ENCODE results near the gene SLC6A1. TPM values are rescaled to one million over a fixed set of nuclear protein-coding genes. Genes with fewer than 3 reads are reported as not detected.

The SLC6A1 gene
- 10 to 100 TPM in 1 of 2 donors, 1 to 10 TPM in 1; 6.9 to 12.7 TPM for polyA plus RNA-seq

- no peak within 1 kb of the TSS for H3K27ac ChIP-seq (ENCODE audit: low read depth in 2 of 2, low read length in 1 of 2)
Measured at GRCh38 chr3:10992017-10992942, at the start of gene SLC6A1. TSS of gene SLC6A1 (plus strand) at chr3:10992748. CDS start at chr3:11017212, 24,464 bp downstream.

GRCh38 chr3:10944866-10945265, 47.7 kb upstream of the SLC6A1 start:
- no peaks in the 10 kb centered on the region for H3K9me3 ChIP-seq (ENCODE audit: control insufficient read depth in 2 of 2, insufficient read depth in 1 of 2, low read depth in 1 of 2, low read length in 1 of 2)
- H3K27ac ChIP-seq (ENCODE audit: low read depth in 2 of 2, low read length in 1 of 2), result no peak overlapping the region
- no peaks in the 10 kb centered on the region for H3K27me3 ChIP-seq (ENCODE audit: control insufficient read depth in 1 of 2, insufficient read depth in 2 of 2, low read length in 2 of 2)
- no peaks in the 10 kb centered on the region for H3K4me1 ChIP-seq (ENCODE audit: control insufficient read depth in 2 of 2, insufficient read depth in 2 of 2, low read length in 1 of 2)
- H3K4me3 ChIP-seq (ENCODE audit: low read depth in 1 of 2, low read length in 2 of 2), result no peak overlapping the region
- no peaks in the 10 kb centered on the region for H3K36me3 ChIP-seq (ENCODE audit: control insufficient read depth in 2 of 2, insufficient read depth in 2 of 2, low read length in 1 of 2)
- 81 to 91% methylated on average over 8 of the region's 8 CpGs for WGBS, 2 donors

More at GRCh38 chr3:10992017-10992942, at the start of gene SLC6A1:
- H3K4me1 ChIP-seq (ENCODE audit: control insufficient read depth in 2 of 2, insufficient read depth in 2 of 2, low read length in 1 of 2), result peaks cover 6% of the 10 kb centered on the region in 2 donors
- no peaks in the 10 kb centered on the region for H3K9me3 ChIP-seq (ENCODE audit: control insufficient read depth in 2 of 2, insufficient read depth in 1 of 2, low read depth in 1 of 2, low read length in 1 of 2)
- WGBS, 2 donors, result 3 to 5% methylated on average over 23 to 63 of the region's 69 CpGs
- no peaks in the 10 kb centered on the region for H3K36me3 ChIP-seq (ENCODE audit: control insufficient read depth in 2 of 2, insufficient read depth in 2 of 2, low read length in 1 of 2)
- H3K27me3 ChIP-seq (ENCODE audit: control insufficient read depth in 1 of 2, insufficient read depth in 2 of 2, low read length in 2 of 2), result no peaks in the 10 kb centered on the region
- peak within 1 kb of the TSS; percentile 48 to 56 for H3K4me3 ChIP-seq (ENCODE audit: low read depth in 1 of 2, low read length in 2 of 2)

GRCh38 chr3:10945683-10946287, 46.8 kb upstream of the SLC6A1 start:
- Histone ChIP-seq H3K27ac (ENCODE audit: low read depth in 2 of 2, low read length in 1 of 2) (no peak overlapping the region), H3K4me1 (ENCODE audit: control insufficient read depth in 2 of 2, insufficient read depth in 2 of 2, low read length in 1 of 2) (no peaks in the 10 kb centered on the region), H3K9me3 (ENCODE audit: control insufficient read depth in 2 of 2, insufficient read depth in 1 of 2, low read depth in 1 of 2, low read length in 1 of 2) (no peaks in the 10 kb centered on the region), H3K36me3 (ENCODE audit: control insufficient read depth in 2 of 2, insufficient read depth in 2 of 2, low read length in 1 of 2) (no peaks in the 10 kb centered on the region), H3K4me3 (ENCODE audit: low read depth in 1 of 2, low read length in 2 of 2) (no peak overlapping the region), H3K27me3 (ENCODE audit: control insufficient read depth in 1 of 2, insufficient read depth in 2 of 2, low read length in 2 of 2) (no peaks in the 10 kb centered on the region)
- WGBS, 2 donors, result 54 to 61% methylated on average over 8 of the region's 8 CpGs

GRCh38 chr3:10946526-10946925, 46.0 kb upstream of the SLC6A1 start:
- H3K36me3 ChIP-seq (ENCODE audit: control insufficient read depth in 2 of 2, insufficient read depth in 2 of 2, low read length in 1 of 2), result no peaks in the 10 kb centered on the region
- 45 to 49% methylated on average over 8 of the region's 8 CpGs for WGBS, 2 donors
- H3K4me1 ChIP-seq (ENCODE audit: control insufficient read depth in 2 of 2, insufficient read depth in 2 of 2, low read length in 1 of 2), result no peaks in the 10 kb centered on the region

GRCh38 chr3:10948326-10948725, 44.2 kb upstream of the SLC6A1 start:
- 78 to 85% methylated on average over 6 of the region's 6 CpGs for whole genome bisulfite sequencing, 2 donors
- no peaks in the 10 kb centered on the region for H3K4me1 ChIP-seq (ENCODE audit: control insufficient read depth in 2 of 2, insufficient read depth in 2 of 2, low read length in 1 of 2)
- H3K36me3 ChIP-seq (ENCODE audit: control insufficient read depth in 2 of 2, insufficient read depth in 2 of 2, low read length in 1 of 2), result no peaks in the 10 kb centered on the region
- H3K27me3 ChIP-seq (ENCODE audit: control insufficient read depth in 1 of 2, insufficient read depth in 2 of 2, low read length in 2 of 2), result no peaks in the 10 kb centered on the region
- H3K4me3 ChIP-seq (ENCODE audit: low read depth in 1 of 2, low read length in 2 of 2), result no peak overlapping the region
- H3K27ac ChIP-seq (ENCODE audit: low read depth in 2 of 2, low read length in 1 of 2), result no peak overlapping the region
- no peaks in the 10 kb centered on the region for H3K9me3 ChIP-seq (ENCODE audit: control insufficient read depth in 2 of 2, insufficient read depth in 1 of 2, low read depth in 1 of 2, low read length in 1 of 2)

More at GRCh38 chr3:10946526-10946925, 46.0 kb upstream of the SLC6A1 start:
- H3K27me3 ChIP-seq (ENCODE audit: control insufficient read depth in 1 of 2, insufficient read depth in 2 of 2, low read length in 2 of 2), result no peaks in the 10 kb centered on the region
- H3K9me3 ChIP-seq (ENCODE audit: control insufficient read depth in 2 of 2, insufficient read depth in 1 of 2, low read depth in 1 of 2, low read length in 1 of 2), result no peaks in the 10 kb centered on the region
- H3K27ac ChIP-seq (ENCODE audit: low read depth in 2 of 2, low read length in 1 of 2), result no peak overlapping the region
- no peak overlapping the region for H3K4me3 ChIP-seq (ENCODE audit: low read depth in 1 of 2, low read length in 2 of 2)

- 70 to 87% methylated on average over 19 of the region's 19 CpGs for WGBS, 2 donors
- no peaks in the 10 kb centered on the region for H3K9me3 ChIP-seq (ENCODE audit: control insufficient read depth in 2 of 2, insufficient read depth in 1 of 2, low read depth in 1 of 2, low read length in 1 of 2)
- H3K4me3 ChIP-seq (ENCODE audit: low read depth in 1 of 2, low read length in 2 of 2), result no peak overlapping the region
- H3K4me1 ChIP-seq (ENCODE audit: control insufficient read depth in 2 of 2, insufficient read depth in 2 of 2, low read length in 1 of 2), result no peaks in the 10 kb centered on the region
- H3K27ac ChIP-seq (ENCODE audit: low read depth in 2 of 2, low read length in 1 of 2), result no peak overlapping the region
- no peaks in the 10 kb centered on the region for H3K36me3 ChIP-seq (ENCODE audit: control insufficient read depth in 2 of 2, insufficient read depth in 2 of 2, low read length in 1 of 2)
- H3K27me3 ChIP-seq (ENCODE audit: control insufficient read depth in 1 of 2, insufficient read depth in 2 of 2, low read length in 2 of 2), result no peaks in the 10 kb centered on the region
Measured at GRCh38 chr3:10949197-10949596, 43.4 kb upstream of the SLC6A1 start.

GRCh38 chr3:10950476-10951294, 41.9 kb upstream of the SLC6A1 start:
- no peaks in the 10 kb centered on the region for H3K27me3 ChIP-seq (ENCODE audit: control insufficient read depth in 1 of 2, insufficient read depth in 2 of 2, low read length in 2 of 2)
- no peaks in the 10 kb centered on the region for H3K36me3 ChIP-seq (ENCODE audit: control insufficient read depth in 2 of 2, insufficient read depth in 2 of 2, low read length in 1 of 2)
- no peaks in the 10 kb centered on the region for H3K9me3 ChIP-seq (ENCODE audit: control insufficient read depth in 2 of 2, insufficient read depth in 1 of 2, low read depth in 1 of 2, low read length in 1 of 2)
- no peak overlapping the region for H3K27ac ChIP-seq (ENCODE audit: low read depth in 2 of 2, low read length in 1 of 2)
- no peak overlapping the region for H3K4me3 ChIP-seq (ENCODE audit: low read depth in 1 of 2, low read length in 2 of 2)
- no peaks in the 10 kb centered on the region for H3K4me1 ChIP-seq (ENCODE audit: control insufficient read depth in 2 of 2, insufficient read depth in 2 of 2, low read length in 1 of 2)
- 46 to 47% methylated on average over 12 of the region's 12 CpGs for WGBS, 2 donors

GRCh38 chr3:10951295-10951926, 41.1 kb upstream of the SLC6A1 start:
- Histone ChIP-seq H3K36me3 (ENCODE audit: control insufficient read depth in 2 of 2, insufficient read depth in 2 of 2, low read length in 1 of 2) (no peaks in the 10 kb centered on the region), H3K27ac (ENCODE audit: low read depth in 2 of 2, low read length in 1 of 2) (no peak overlapping the region), H3K4me1 (ENCODE audit: control insufficient read depth in 2 of 2, insufficient read depth in 2 of 2, low read length in 1 of 2) (no peaks in the 10 kb centered on the region), H3K9me3 (ENCODE audit: control insufficient read depth in 2 of 2, insufficient read depth in 1 of 2, low read depth in 1 of 2, low read length in 1 of 2) (no peaks in the 10 kb centered on the region), H3K27me3 (ENCODE audit: control insufficient read depth in 1 of 2, insufficient read depth in 2 of 2, low read length in 2 of 2) (no peaks in the 10 kb centered on the region), H3K4me3 (ENCODE audit: low read depth in 1 of 2, low read length in 2 of 2) (no peak overlapping the region)
- WGBS, 2 donors, result 77 to 79% methylated on average over 6 to 7 of the region's 7 CpGs

- H3K36me3 ChIP-seq (ENCODE audit: control insufficient read depth in 2 of 2, insufficient read depth in 2 of 2, low read length in 1 of 2), result no peaks in the 10 kb centered on the region
- no peaks in the 10 kb centered on the region for H3K9me3 ChIP-seq (ENCODE audit: control insufficient read depth in 2 of 2, insufficient read depth in 1 of 2, low read depth in 1 of 2, low read length in 1 of 2)
- no peak overlapping the region for H3K4me3 ChIP-seq (ENCODE audit: low read depth in 1 of 2, low read length in 2 of 2)
- no peaks in the 10 kb centered on the region for H3K4me1 ChIP-seq (ENCODE audit: control insufficient read depth in 2 of 2, insufficient read depth in 2 of 2, low read length in 1 of 2)
- 45 to 72% methylated on average over 3 of the region's 3 CpGs for WGBS, 2 donors
- H3K27me3 ChIP-seq (ENCODE audit: control insufficient read depth in 1 of 2, insufficient read depth in 2 of 2, low read length in 2 of 2), result no peaks in the 10 kb centered on the region
- H3K27ac ChIP-seq (ENCODE audit: low read depth in 2 of 2, low read length in 1 of 2), result no peak overlapping the region
Measured at GRCh38 chr3:10952525-10952924, 40.0 kb upstream of the SLC6A1 start.
